Right lobe of liver (tissue), 4 donors: ENCODE results near the gene ABCC1.

Source experiments
- POLR2A ChIP-seq: fragments of 450-650 bp; IDR thresholded peaks from one replicate; pipeline ENCODE4 v1.6.1; 2017; ENCODE audit warnings: antibody characterized with exemption, mild to moderate bottlenecking
- TF ChIP-seq, protein P1 (sequence below), 4 donors: fragments of 200-600 bp in 3 of 4; fragments of 450-650 bp in 1 of 4; IDR thresholded peaks; one replicate each; pipeline versions ENCODE4 v1.5.1 to v1.8.0; 2016 to 2022; ENCODE audit warnings: antibody characterized with exemption in 4 of 4, mild to moderate bottlenecking in 2 of 4
- donor health status: DM: no; HTN: no; CAD: no.
- donor health status: DM: no; HTN: no; CAD: no.
- donor health status: DM: no; HTN: yes; CAD: no.

DNA sequence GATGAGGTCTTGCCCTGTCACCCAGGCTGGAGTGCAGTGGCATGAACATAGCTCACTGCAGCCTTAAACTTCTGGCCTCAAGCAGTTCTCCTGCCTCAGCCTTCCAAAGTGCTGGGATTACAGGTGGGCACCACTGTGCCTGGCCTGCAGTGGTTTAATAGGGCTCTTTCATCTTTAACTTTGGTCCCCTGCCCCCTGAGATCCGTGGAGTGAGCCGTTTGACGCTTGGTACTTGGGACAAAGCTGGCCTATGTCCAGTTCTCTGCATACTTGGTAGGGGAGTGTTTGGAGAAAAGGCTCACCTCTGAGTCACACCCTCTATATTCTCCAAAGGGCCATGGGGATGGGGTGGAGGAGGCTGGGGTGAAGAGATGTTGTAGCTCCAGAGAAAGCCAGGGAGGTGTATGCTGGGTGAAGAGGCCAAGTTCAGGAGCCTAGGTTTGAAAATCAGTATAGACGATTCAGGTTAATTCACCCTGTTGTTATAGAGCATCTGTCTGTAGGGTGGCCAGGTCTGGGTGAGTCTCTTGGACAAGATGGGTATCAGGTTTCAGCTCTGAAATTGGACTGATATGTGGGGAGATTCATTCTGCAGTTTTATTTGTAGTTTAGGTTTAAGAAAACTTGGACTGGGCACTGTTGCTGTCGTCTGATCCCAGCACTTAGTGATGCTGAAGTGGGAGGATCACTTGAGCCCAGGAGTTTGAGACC is 17.6 kb downstream of the ABCC1 start:
- TF ChIP-seq, protein P1, sequence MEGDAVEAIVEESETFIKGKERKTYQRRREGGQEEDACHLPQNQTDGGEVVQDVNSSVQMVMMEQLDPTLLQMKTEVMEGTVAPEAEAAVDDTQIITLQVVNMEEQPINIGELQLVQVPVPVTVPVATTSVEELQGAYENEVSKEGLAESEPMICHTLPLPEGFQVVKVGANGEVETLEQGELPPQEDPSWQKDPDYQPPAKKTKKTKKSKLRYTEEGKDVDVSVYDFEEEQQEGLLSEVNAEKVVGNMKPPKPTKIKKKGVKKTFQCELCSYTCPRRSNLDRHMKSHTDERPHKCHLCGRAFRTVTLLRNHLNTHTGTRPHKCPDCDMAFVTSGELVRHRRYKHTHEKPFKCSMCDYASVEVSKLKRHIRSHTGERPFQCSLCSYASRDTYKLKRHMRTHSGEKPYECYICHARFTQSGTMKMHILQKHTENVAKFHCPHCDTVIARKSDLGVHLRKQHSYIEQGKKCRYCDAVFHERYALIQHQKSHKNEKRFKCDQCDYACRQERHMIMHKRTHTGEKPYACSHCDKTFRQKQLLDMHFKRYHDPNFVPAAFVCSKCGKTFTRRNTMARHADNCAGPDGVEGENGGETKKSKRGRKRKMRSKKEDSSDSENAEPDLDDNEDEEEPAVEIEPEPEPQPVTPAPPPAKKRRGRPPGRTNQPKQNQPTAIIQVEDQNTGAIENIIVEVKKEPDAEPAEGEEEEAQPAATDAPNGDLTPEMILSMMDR (IDR thresholded peaks at IDR 0.05), result no peak
- no peak for TF ChIP-seq POLR2A
